HG02623 (cell line): ENCODE data around the gene LIPI.
A peak's percentile ranks its signal among the peaks of the same experiment; 100 is the strongest.
"Not testable (repeated sequence)": the region's sequence is repeated elsewhere in the genome, so short reads cannot be mapped to it uniquely, and the experiment has no call there.

Experiments
- ATAC-seq: cut with Tn5 transposase; IDR thresholded peaks from one replicate; pipeline ENCODE4 v1.9.1; 2021; ENCODE audit warnings: moderate library complexity; ENCODE audit not compliant: unreplicated experiment

LIPI gene

GRCh38 chr21:14210738-14211137 lies at the start of gene LIPI:
Gene LIPI, minus strand, starts transcription at chr21:14210955. Its CDS starts 110 bp downstream, at chr21:14210845.
- no peak for ATAC-seq

GRCh38 chr21:14260174-14260764 lies 49.5 kb upstream of the LIPI start:
- ATAC-seq: no peak

GRCh38 chr21:14259747-14260146 lies 49.0 kb upstream of the LIPI start:
- no peak for ATAC-seq

GRCh38 chr21:14251336-14251735 lies 40.6 kb upstream of the LIPI start:
- no peak for ATAC-seq

GRCh38 chr21:14245711-14246110 lies 35.0 kb upstream of the LIPI start:
- ATAC-seq: no peak

GRCh38 chr21:14244911-14245310 lies 34.2 kb upstream of the LIPI start:
- ATAC-seq: no peak

GRCh38 chr21:14243874-14244273 lies 33.1 kb upstream of the LIPI start:
- no peak for ATAC-seq

GRCh38 chr21:14243461-14243860 lies 32.7 kb upstream of the LIPI start:
- ATAC-seq: no peak

- no peak for ATAC-seq
Observed at GRCh38 chr21:14241297-14241696, 30.5 kb upstream of the LIPI start.

- ATAC-seq: no peak
Observed at GRCh38 chr21:14239281-14239680, 28.5 kb upstream of the LIPI start.

- ATAC-seq: no peak
Observed at GRCh38 chr21:14236180-14236579, 25.4 kb upstream of the LIPI start.

- ATAC-seq: no peak
Observed at GRCh38 chr21:14235101-14235500, 24.3 kb upstream of the LIPI start.

GRCh38 chr21:14229399-14229798 lies 18.6 kb upstream of the LIPI start:
- ATAC-seq: no peak

GRCh38 chr21:14223365-14223764 lies 12.6 kb upstream of the LIPI start:
- ATAC-seq: no peak

GRCh38 chr21:14215971-14216641 lies 5.4 kb upstream of the LIPI start, which contains the start of gene RBM11:
Gene RBM11, plus strand, starts transcription at chr21:14216157. Its CDS starts 30 bp downstream, at chr21:14216187.
- peak; percentile 94 for ATAC-seq

GRCh38 chr21:14213164-14213563 lies 2.4 kb upstream of the LIPI start:
- ATAC-seq: no peak

- ATAC-seq: no peak
Observed at GRCh38 chr21:14206222-14206621, 4.5 kb downstream of the LIPI start.

- not testable (repeated sequence) for ATAC-seq
Observed at GRCh38 chr21:14166463-14167223, 44.1 kb downstream of the LIPI start.

GRCh38 chr21:14143999-14144398 lies 66.8 kb downstream of the LIPI start:
- ATAC-seq: no peak

GRCh38 chr21:14124266-14124665 lies 86.5 kb downstream of the LIPI start:
- no peak for ATAC-seq

GRCh38 chr21:14121719-14122118 lies 89.0 kb downstream of the LIPI start:
- no peak for ATAC-seq
